GM12865 (cell line): ENCODE measurements around the gene RANBP3.

ENCODE experiments used
- DNase-seq: peaks from one replicate; pipeline ENCODE4 v3.0.0; 2010; ENCODE audit warnings: low read depth
- H3K4me3 ChIP-seq: 2 replicates; pipeline ENCODE4 v1.5.1; 2011; ENCODE audit warnings: mild to moderate bottlenecking, low read depth, low read length, control low read depth
- CTCF ChIP-seq: IDR thresholded peaks from 2 replicates; pipeline ENCODE4 v1.5.1; 2011; ENCODE audit warnings: low read length, control low read depth, low read depth, inconsistent platforms; ENCODE audit not compliant: insufficient read depth; ENCODE audit errors: missing control alignments

The RANBP3 gene

GRCh38 chr19:5949792-5950305, 28.1 kb downstream of the RANBP3 start:
- DNase-seq: no peak
- H3K4me3 ChIP-seq: no peak overlapping the region
- no peak for TF ChIP-seq CTCF

GRCh38 chr19:5948752-5949564, 29.0 kb downstream of the RANBP3 start:
- no peak overlapping the region for H3K4me3 ChIP-seq
- TF ChIP-seq CTCF: no peak
- DNase-seq: no peak

GRCh38 chr19:5947435-5947834, 30.5 kb downstream of the RANBP3 start:
- DNase-seq: no peak
- no peak for TF ChIP-seq CTCF
- H3K4me3 ChIP-seq: no peak overlapping the region

- H3K4me3 ChIP-seq: no peak overlapping the region
- no peak for DNase-seq
- no peak for TF ChIP-seq CTCF
Observed at GRCh38 chr19:5943623-5944022, 34.3 kb downstream of the RANBP3 start.

GRCh38 chr19:5943045-5943444, 34.9 kb downstream of the RANBP3 start:
- no peak for TF ChIP-seq CTCF
- no peak for DNase-seq
- no peak overlapping the region for H3K4me3 ChIP-seq

GRCh38 chr19:5941673-5942072, 36.3 kb downstream of the RANBP3 start:
- DNase-seq: no peak
- TF ChIP-seq CTCF: no peak
- H3K4me3 ChIP-seq: no peak overlapping the region
